NB4 (cell line): ENCODE data around the gene SLC6A19.

Experiments
- CTCF ChIP-seq: IDR thresholded peaks from one replicate; pipeline ENCODE4 v1.5.1; 2012; ENCODE audit warnings: low read depth, low read length
- POLR2A ChIP-seq: IDR thresholded peaks from 2 replicates; pipeline ENCODE4 v1.6.1; 2011; ENCODE audit warnings: mild to moderate bottlenecking; ENCODE audit not compliant: insufficient read length; ENCODE audit errors: extremely low read depth

- no peak for TF ChIP-seq CTCF
- no peak for TF ChIP-seq POLR2A
Observed at GRCh38 chr5:1209489-1209852, 8.1 kb downstream of the SLC6A19 start.
